Raji (cell line): Measurements from ENCODE around the gene RAB27B.

Experiments used
- POLR2A ChIP-seq: IDR thresholded peaks from 2 replicates; pipeline ENCODE4 v1.6.1; 2011; ENCODE audit warnings: low read depth, low read length, control low read depth; ENCODE audit not compliant: insufficient read depth

RAB27B gene

GRCh38 chr18:54805571-54806334 is 22.5 kb upstream of the RAB27B start:
- TF ChIP-seq POLR2A: no peak

- TF ChIP-seq POLR2A: no peak
Measured at GRCh38 chr18:54806526-54806925, 21.8 kb upstream of the RAB27B start.

DNA sequence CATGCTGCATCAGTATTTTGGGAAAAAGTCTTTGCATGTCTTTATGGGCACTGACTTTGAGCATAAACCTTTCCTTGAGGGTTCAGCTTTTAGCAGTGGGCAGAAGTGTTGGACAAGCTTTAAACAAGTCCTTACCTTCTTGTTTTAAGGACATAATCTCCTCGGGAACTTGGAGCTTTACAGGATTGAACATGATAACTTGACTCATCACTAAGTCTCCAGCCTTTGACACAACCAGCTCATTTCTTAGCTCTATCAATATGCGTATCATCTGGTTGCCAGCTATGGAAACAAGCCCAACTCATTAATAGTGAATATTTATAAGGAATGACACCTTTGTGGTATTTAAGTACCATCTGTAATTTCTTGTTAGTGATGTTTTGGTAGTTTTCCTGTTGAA is 21.0 kb upstream of the RAB27B start:
- no peak for TF ChIP-seq POLR2A

DNA sequence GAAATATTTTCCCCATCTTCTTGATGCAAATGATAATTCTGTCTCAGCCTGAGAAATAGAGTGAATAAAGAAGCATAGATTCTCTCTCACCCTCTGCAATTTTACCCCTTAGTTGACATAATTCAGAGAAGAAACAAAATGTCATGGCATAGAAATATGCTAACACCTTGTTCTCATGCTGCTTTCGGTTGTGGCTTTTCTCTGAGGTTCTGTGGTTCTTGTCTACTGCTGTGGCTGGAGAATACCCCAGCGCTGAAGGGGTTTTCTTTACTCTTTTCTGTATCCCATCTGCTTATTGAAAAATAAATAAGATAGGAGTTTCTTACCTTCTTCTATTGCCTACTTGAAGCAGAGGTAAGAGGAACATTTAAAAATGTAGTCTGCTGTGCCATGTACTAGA is 15.4 kb upstream of the RAB27B start:
- TF ChIP-seq POLR2A: no peak

DNA sequence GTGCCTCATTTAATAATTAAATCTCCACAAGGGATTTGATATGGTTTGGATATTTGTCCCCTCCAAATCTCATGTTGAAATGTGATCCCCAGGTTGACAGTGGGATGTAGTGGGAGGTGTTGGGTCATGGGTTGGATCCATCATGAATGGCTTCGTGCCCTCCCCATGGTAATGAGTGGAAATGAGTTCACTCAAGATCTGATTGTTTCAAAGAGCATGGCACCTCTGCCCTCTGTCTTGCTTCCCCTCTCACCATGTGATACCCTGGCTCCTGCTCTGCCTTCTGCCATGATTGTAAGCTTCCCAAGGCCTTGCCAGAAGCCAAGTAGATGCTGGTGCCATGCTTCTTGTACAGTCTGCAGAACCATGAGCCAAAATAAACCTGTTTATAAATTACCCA is 15.0 kb upstream of the RAB27B start:
- TF ChIP-seq POLR2A: no peak

DNA sequence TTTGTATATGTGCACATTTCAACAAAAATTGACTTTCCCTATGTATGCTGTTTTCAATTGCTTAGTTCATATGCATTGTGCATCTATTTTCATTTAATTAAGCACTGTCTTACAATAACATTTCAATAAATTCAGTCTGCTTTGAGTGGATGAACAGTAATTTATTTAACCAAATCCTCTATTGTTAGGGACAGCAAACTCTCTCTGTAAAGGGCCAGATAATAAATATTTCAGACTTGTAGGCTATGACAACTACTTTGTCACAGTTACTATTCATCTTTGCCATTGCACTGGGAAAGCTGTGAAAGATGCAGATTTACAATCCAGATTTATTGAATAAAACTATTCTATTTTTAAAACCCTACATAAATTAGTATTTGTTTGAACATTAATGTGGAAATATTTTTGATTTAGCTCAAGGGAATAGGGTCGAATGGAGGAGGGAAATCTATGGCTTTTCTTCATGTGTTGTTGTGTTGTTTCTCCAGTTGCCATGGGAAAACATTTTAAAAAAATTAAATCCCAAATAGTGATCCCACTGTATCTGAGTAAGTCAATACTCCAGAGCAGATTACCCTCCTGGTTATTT is 14.2 kb upstream of the RAB27B start:
- TF ChIP-seq POLR2A: no peak

- no peak for TF ChIP-seq POLR2A
Measured at GRCh38 chr18:54815086-54815485, 13.2 kb upstream of the RAB27B start.

DNA sequence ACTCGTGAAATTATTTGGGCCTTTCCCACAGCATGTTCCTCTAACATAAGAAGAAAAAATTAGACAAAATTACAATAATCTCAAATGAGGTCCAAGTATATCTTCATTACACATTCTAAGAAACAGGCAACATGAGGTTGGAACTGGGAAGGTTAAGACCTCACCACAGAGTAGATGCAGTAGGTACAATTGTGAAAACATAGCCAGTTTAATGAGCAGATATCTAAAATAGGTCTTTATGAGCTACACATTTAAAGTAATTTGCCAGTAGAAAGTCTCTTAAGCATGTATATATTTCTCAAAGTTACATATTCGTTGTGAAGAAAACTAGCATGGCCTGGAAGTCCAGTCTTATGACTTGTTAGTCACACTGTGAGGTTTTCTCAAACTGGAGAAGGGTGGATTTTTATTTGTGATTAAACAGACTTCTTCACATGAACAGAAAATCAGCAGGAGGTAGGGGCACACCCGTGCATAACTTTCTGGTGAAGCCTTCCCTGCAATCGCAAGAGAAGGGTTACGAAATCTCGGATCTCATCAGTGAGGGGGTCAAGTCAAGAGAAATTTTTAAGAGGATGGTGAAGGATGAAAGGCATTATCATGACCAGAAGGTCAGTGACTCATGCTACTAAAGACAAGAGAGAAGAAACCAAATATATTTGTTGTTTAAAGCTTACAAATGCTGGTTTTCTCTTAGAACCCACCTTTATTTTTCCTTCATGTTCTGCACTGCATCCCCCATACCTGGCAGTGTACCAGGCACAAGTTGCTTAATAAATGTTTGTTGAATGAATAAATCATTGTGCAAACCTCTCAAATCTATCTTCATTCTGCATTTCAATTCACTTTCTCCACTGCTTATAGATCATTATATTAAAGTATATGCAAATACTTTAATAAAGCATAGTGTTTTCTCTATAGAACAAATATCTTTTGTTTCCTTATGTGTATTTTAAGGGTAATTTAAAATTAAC is 5.1 kb upstream of the RAB27B start:
- no peak for TF ChIP-seq POLR2A

- no peak for TF ChIP-seq POLR2A
Measured at GRCh38 chr18:54824761-54825160, 3.5 kb upstream of the RAB27B start.

- no peak for TF ChIP-seq POLR2A
Measured at GRCh38 chr18:54825601-54826344, 2.5 kb upstream of the RAB27B start.

GRCh38 chr18:54828986-54829385 is 709 bp downstream of the RAB27B start:
- TF ChIP-seq POLR2A: no peak

DNA sequence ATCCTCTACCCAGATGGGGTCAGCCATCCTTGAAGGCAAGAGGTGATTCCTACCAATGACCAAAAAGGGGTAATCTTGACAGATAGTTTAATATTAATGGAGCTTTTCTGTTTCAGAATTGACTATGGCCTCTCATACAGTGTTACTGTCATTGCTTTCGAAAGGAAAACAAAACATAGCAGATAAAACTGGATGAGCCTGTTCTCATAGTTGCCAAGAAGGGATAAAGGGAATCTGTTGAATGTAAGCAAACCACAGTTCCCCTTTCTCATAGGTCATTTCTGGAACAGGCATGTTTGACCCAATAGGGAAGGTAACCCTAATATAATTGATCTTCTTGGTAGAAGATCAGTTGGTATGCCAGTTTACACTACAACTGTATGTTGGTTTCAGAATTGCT is 1.6 kb downstream of the RAB27B start:
- no peak for TF ChIP-seq POLR2A

GRCh38 chr18:54830260-54830659 is 2.0 kb downstream of the RAB27B start:
- no peak for TF ChIP-seq POLR2A

- TF ChIP-seq POLR2A: no peak
Measured at GRCh38 chr18:54830866-54831265, 2.6 kb downstream of the RAB27B start.

- no peak for TF ChIP-seq POLR2A
Measured at GRCh38 chr18:54835944-54836343, 7.7 kb downstream of the RAB27B start.
